Embryonic facial prominence (tissue), 1 donor: ENCODE measurements around the gene BANF2.
A peak's percentile ranks its signal among the peaks of the same experiment; 100 is the strongest.
"Not testable (repeated sequence)": the region's sequence is repeated elsewhere in the genome, so short reads cannot be mapped to it uniquely, and the experiment has no call there.

Experiments
- DNase-seq: peaks from one replicate; pipeline ENCODE4 v3.0.0-alpha.2; 2016; ENCODE audit errors: extremely low spot score

Gene BANF2

DNA sequence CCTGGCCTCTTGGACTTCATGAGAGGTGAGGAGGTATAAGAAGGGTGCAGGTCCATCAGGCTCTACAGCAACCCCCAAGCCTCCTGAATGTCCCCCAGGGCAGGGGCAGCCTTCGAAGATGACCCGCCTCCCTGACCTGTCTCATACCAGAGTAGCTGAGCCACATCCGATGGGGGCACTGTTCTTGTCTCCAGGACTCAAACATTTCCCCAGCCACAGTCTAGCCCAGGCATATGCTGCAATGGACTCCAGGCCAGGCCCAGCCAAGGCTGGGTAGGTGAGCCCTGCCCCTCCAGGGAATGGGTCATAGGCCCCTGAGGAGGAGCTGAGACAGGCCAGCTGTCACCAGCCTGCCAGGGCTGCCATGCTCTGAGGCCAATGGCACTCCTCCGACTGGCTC is 65.3 kb downstream of the BANF2 start:
- DNase-seq, result no peak

- DNase-seq, result no peak
Observed at GRCh38 chr20:17765584-17765983, 65.8 kb downstream of the BANF2 start.

DNA sequence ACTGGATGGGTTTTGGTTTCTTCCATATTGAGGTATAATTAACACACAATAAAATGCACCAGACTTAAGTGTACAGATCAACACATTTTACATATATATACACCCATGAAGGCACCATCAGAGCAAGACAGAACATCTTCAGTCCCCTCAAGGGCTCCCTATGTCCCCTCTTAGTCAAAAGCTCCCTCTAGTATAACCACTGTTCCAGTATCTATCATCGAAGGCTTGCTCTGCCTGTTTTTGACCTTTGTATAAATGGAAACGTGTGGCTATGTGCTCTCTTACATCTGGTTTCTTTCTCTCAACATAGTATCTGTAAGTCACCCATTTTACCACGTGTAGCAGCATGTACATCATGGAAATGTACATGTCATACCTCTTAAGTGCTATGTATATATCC is 66.5 kb downstream of the BANF2 start:
- DNase-seq, result no peak

GRCh38 chr20:17767624-17768023 is 67.9 kb downstream of the BANF2 start:
- no peak for DNase-seq

DNA sequence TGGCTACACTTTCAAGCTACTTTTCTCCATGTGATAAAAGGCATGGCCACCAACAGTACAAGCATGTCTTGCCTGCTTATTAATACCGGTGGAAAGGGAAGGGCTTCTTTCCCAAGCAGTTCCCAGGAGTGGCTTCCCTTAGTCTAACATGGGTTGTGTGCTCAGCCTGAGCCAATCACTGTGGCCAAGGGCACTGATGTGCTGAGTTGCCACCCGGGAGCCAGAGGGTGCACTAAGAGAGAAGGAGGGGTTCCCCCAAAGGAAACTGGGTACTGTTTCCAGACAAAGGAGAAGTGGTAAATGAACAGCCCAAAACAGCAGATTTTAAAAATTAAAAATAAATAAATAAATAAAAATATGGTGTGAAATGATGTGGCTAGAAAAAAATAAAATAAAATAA is 68.5 kb downstream of the BANF2 start:
- no peak for DNase-seq

- not testable (repeated sequence) for DNase-seq
Observed at GRCh38 chr20:17769716-17770115, 70.0 kb downstream of the BANF2 start.

DNA sequence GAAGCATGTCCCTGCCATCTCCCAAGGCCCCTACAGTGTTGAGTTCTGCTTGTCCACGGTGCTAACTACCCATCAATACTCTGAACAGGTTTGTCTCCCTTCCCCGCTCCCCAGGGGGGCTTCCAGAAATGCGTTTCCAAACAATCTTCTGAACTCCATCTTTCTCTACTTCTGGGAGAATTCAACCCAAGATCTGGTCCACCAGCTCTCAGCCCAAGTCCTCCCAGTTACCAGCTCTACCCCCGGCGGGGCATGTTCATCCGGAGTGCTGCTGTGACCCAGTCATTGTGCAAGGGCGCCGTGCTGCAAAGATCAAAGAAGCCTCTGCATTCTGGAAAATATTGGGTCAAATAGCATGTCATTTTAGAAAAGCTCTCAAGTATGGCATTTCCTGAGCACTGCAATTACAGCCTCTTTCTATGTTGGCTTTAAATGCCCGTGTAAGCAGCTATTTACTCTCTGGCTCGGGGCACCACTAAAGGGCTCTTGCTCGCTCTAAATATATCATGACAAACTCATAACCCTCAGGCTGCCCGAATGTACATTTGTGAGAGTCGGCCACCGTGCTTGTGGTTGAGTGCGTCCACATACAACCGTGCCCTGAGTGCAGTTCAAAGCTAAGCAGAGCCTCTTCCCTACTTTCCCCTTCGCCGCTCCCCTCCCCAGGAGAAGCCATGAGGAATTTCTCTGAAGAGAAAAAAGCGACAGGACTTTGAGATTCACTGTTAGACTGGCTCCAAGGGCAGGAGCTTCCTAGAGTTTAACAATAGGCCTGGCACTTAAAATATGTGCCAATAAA is 71.6 kb downstream of the BANF2 start:
- DNase-seq, result peak; percentile 35

GRCh38 chr20:17772005-17772343 is 72.2 kb downstream of the BANF2 start:
- DNase-seq, result no peak

- DNase-seq, result no peak
Observed at GRCh38 chr20:17773619-17774018, 73.9 kb downstream of the BANF2 start.

- DNase-seq, result no peak
Observed at GRCh38 chr20:17775600-17775999, 75.8 kb downstream of the BANF2 start.

- DNase-seq, result no peak
Observed at GRCh38 chr20:17776551-17776950, 76.8 kb downstream of the BANF2 start.

- DNase-seq, result not testable (repeated sequence)
Observed at GRCh38 chr20:17779011-17779410, 79.2 kb downstream of the BANF2 start.

DNA sequence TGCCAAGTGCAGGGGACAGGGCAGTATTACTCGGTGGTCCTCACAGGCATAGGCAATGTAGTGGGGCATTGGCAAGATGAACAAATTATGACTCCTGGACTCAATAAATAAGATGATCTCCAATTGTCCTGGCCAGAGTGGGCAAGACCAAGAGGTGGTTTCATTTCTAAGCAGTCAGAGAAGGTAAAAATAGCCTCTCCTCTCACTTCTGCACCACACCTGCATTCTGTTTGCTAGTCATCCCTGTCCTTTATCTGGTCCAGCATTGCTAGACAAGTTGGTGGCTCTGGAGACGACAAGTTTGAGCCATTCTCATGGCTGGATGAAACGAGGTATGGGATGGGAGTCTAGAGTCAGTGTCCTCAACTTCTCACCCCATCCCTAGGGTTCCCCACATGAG is 83.0 kb downstream of the BANF2 start:
- DNase-seq, result no peak

DNA sequence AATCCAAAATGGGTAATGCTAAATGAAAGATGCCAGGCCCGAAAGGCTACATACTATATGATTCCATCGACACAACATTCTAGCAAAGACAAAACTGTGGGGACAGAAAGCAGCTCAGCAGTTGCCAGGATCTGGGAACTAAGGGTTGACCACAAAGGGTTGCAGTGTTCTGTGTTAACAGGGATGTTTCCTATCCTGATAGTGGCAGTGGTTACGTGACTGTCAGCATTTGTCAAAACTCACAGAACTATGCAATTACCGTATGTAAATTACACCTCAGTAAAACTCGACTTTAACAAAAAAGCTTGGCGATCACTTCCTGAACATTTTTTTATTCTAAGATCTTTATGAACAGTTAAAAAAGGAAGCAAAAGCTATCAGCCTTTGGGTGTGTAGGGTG is 83.9 kb downstream of the BANF2 start:
- DNase-seq, result no peak

- DNase-seq, result no peak
Observed at GRCh38 chr20:17785007-17785406, 85.2 kb downstream of the BANF2 start.
